Small intestine (tissue), 7 donors: ENCODE data around the gene UMODL1. TPM values are rescaled to one million over a fixed set of nuclear protein-coding genes. Genes with fewer than 3 reads are reported as not detected.
A peak's percentile ranks its signal among the peaks of the same experiment; 100 is the strongest.

Experiments
- DNase-seq, 2 donors: peaks; one replicate each; pipeline versions ENCODE4 v3.0.0 to v3.0.0-alpha.2; 2013
- FAIRE-seq: peaks from 2 replicates; lab custom pipeline; 2012; peaks lifted over from hg19 to GRCh38; lab: Jason Lieb, UNC
- H3K27ac ChIP-seq, 3 donors: one replicate each; pipeline ENCODE4 v1.5.1; 2013; ENCODE audit warnings: low read length in 2 of 3, mild to moderate bottlenecking in 2 of 3, control low read depth in 1 of 3, inconsistent platforms in 1 of 3, low read depth in 1 of 3, moderate library complexity in 1 of 3
- H3K27me3 ChIP-seq, 3 donors: one replicate each; pipeline ENCODE4 v1.6.1; 2013; ENCODE audit warnings: low read length in 3 of 3, inconsistent platforms in 1 of 3; ENCODE audit not compliant: control insufficient read depth in 3 of 3, insufficient read depth in 3 of 3
- H3K36me3 ChIP-seq, 3 donors: one replicate each; pipeline ENCODE4 v1.6.1; 2013; ENCODE audit warnings: low read length in 3 of 3, inconsistent platforms in 1 of 3, low read depth in 1 of 3, mild to moderate bottlenecking in 1 of 3, moderate library complexity in 1 of 3; ENCODE audit not compliant: control insufficient read depth in 3 of 3, insufficient read depth in 2 of 3
- H3K4me1 ChIP-seq, 3 donors: one replicate each; pipeline ENCODE4 v1.6.1; 2013; ENCODE audit warnings: low read length in 2 of 3, inconsistent platforms in 1 of 3, low read depth in 1 of 3, mild to moderate bottlenecking in 1 of 3, moderate library complexity in 1 of 3; ENCODE audit not compliant: control insufficient read depth in 3 of 3, insufficient read depth in 2 of 3
- H3K4me3 ChIP-seq, 3 donors: one replicate each; pipeline ENCODE4 v1.5.1; 2013; ENCODE audit warnings: low read length in 3 of 3, control low read depth in 1 of 3, inconsistent platforms in 1 of 3, low read depth in 1 of 3, mild to moderate bottlenecking in 1 of 3, moderate library complexity in 1 of 3
- H3K9me3 ChIP-seq, 2 donors: one replicate each; pipeline ENCODE4 v1.6.1; 2013; ENCODE audit warnings: low read depth in 1 of 2, low read length in 1 of 2; ENCODE audit not compliant: control insufficient read depth in 2 of 2, insufficient read depth in 1 of 2
- WGBS, 3 donors: extraction: QIAGEN DNeasy Blood & Tissue Kit; methylation state at CpG; one replicate each; pipeline ENCODE4 v1.1.7; 2013; 5-methylcytosine and 5-hydroxymethylcytosine counted together
- polyA plus RNA-seq, 4 donors: library from polyadenylated mRNA; stranded (reverse) in 3 of 4; unstranded in 1 of 4; fragments of 200-250 nt in 3 of 4; fragments of 120-200 nt in 1 of 4; gene quantifications; one replicate each; pipeline versions ENCODE4 v1.2.1 to v1.2.3, GENCODE V29; 2013
- donor health status: healthy with polysubstance abuse.
- donor health status: control.
- donor health status: control.
- donor health status: Bipolar disorder and iron deficiency.
- donor health status: healthy.

UMODL1 gene
- polyA plus RNA-seq, 4 donors: 0.43 to 0.67 (median 0.44) TPM; not detected in 1

GRCh38 chr21:42120903-42121535 is 49.9 kb downstream of the UMODL1 start:
- Histone ChIP-seq H3K27ac (no peak overlapping the region), H3K27me3 (peaks cover 0 to 2% (median 0%) of the 10 kb centered on the region in 3 donors), H3K4me1 (peaks cover 0 to 17% (median 0%) of the 10 kb centered on the region in 3 donors), H3K4me3 (no peak overlapping the region), H3K9me3 (no peaks in the 10 kb centered on the region), H3K36me3 (no peaks in the 10 kb centered on the region)
- 46 to 51% (median 47%) methylated on average over 13 of the region's 13 CpGs for WGBS, 3 donors
- DNase-seq (no peak), FAIRE-seq (no peak)

GRCh38 chr21:42121794-42122193 is 50.7 kb downstream of the UMODL1 start:
- Histone ChIP-seq H3K9me3 (no peaks in the 10 kb centered on the region), H3K27ac (no peak overlapping the region), H3K27me3 (peaks cover 0 to 2% (median 0%) of the 10 kb centered on the region in 3 donors), H3K36me3 (no peaks in the 10 kb centered on the region), H3K4me1 (peaks cover 0 to 17% (median 0%) of the 10 kb centered on the region in 3 donors), H3K4me3 (no peak overlapping the region)
- 14 to 63% (median 61%) methylated on average over 4 of the region's 4 CpGs for WGBS, 3 donors
- FAIRE-seq (no peak), DNase-seq (peak; percentile 58 to 88)

- 48 to 83% (median 63%) methylated on average over 12 to 13 of the region's 13 CpGs for WGBS, 3 donors
- Histone ChIP-seq H3K4me3 (no peak overlapping the region), H3K4me1 (peaks cover 0 to 17% (median 0%) of the 10 kb centered on the region in 3 donors), H3K27ac (no peak overlapping the region), H3K27me3 (peaks cover 0 to 3% (median 2%) of the 10 kb centered on the region in 3 donors), H3K9me3 (no peaks in the 10 kb centered on the region), H3K36me3 (no peaks in the 10 kb centered on the region)
- DNase-seq (no peak), FAIRE-seq (no peak)
Observed at GRCh38 chr21:42122398-42122797, 51.3 kb downstream of the UMODL1 start.

GRCh38 chr21:42122808-42123207 is 51.7 kb downstream of the UMODL1 start:
- H3K27me3 ChIP-seq: peaks cover 0 to 3% (median 2%) of the 10 kb centered on the region in 3 donors
- DNase-seq (peak in 1 of 2 donors; percentile 33), FAIRE-seq (no peak)
- WGBS, 3 donors: 34 to 57% (median 47%) methylated on average over 13 of the region's 13 CpGs
- H3K4me3 ChIP-seq: no peak overlapping the region
- H3K4me1 ChIP-seq: peaks cover 0 to 17% (median 0%) of the 10 kb centered on the region in 3 donors
- H3K36me3 ChIP-seq: no peaks in the 10 kb centered on the region
- H3K9me3 ChIP-seq: no peaks in the 10 kb centered on the region
- H3K27ac ChIP-seq: no peak overlapping the region

- DNase-seq: no peak
- WGBS, 3 donors: 80 to 81% (median 81%) methylated on average over 14 of the region's 14 CpGs
- FAIRE-seq: no peak
Observed at GRCh38 chr21:42123219-42123908, 52.2 kb downstream of the UMODL1 start.

GRCh38 chr21:42124081-42124480 is 53.0 kb downstream of the UMODL1 start:
- no peak overlapping the region for H3K4me3 ChIP-seq
- no peak overlapping the region for H3K27ac ChIP-seq
- 92 to 97% (median 92%) methylated on average over 12 to 13 of the region's 13 CpGs for WGBS, 3 donors
- H3K27me3 ChIP-seq: peaks cover 0 to 3% (median 2%) of the 10 kb centered on the region in 3 donors
- H3K4me1 ChIP-seq: peaks cover 0 to 17% (median 0%) of the 10 kb centered on the region in 3 donors
- no peak for DNase-seq
- FAIRE-seq: no peak
- H3K36me3 ChIP-seq: no peaks in the 10 kb centered on the region
- H3K9me3 ChIP-seq: no peaks in the 10 kb centered on the region

More at GRCh38 chr21:42123219-42123908, 52.2 kb downstream of the UMODL1 start:
- no peak overlapping the region for H3K27ac ChIP-seq
- no peaks in the 10 kb centered on the region for H3K36me3 ChIP-seq
- H3K4me3 ChIP-seq: no peak overlapping the region
- H3K27me3 ChIP-seq: peaks cover 0 to 3% (median 2%) of the 10 kb centered on the region in 3 donors
- no peaks in the 10 kb centered on the region for H3K9me3 ChIP-seq
- peaks cover 0 to 17% (median 0%) of the 10 kb centered on the region in 3 donors for H3K4me1 ChIP-seq

GRCh38 chr21:42124826-42125570 is 53.9 kb downstream of the UMODL1 start:
- Histone ChIP-seq H3K27me3 (peaks cover 0 to 3% (median 2%) of the 10 kb centered on the region in 3 donors), H3K4me3 (no peak overlapping the region), H3K4me1 (peaks cover 0 to 17% (median 0%) of the 10 kb centered on the region in 3 donors), H3K9me3 (no peaks in the 10 kb centered on the region), H3K36me3 (no peaks in the 10 kb centered on the region), H3K27ac (no peak overlapping the region)
- WGBS, 3 donors: 75 to 81% (median 75%) methylated on average over 17 to 19 of the region's 19 CpGs
- no peak for DNase-seq
- FAIRE-seq: no peak
